T-cell (primary cell): ENCODE results near the gene STAT6. TPM values are rescaled to one million over a fixed set of nuclear protein-coding genes. Genes with fewer than 3 reads are reported as not detected.

Experiments
- ATAC-seq, 4 experiments: fragments of 200-7000 bp in 3 of 4; fragments of 150-1000 bp in 1 of 4; cut with Tn5 transposase; replicated peaks in 1 of 4; 1 replicate in 3 of 4; 2 replicates in 1 of 4; pipeline ENCODE4 v1.10.0; 2021; ENCODE audit warnings: moderate library complexity in 3 of 4, mild to moderate bottlenecking in 2 of 4, moderate number of reproducible peaks in 1 of 4
- CTCF ChIA-PET, 2 donors: fragments of 300-600 bp; sonication (Branson Sonifier 250); formaldehyde crosslinking; loops; one replicate each; lab custom pipeline; 2022; ENCODE audit warnings: antibody characterized with exemption in 2 of 2; lab: Charles Lee
- POLR2A ChIA-PET, 2 donors: fragments of 300-600 bp; sonication (Branson Sonifier 250); formaldehyde crosslinking; loops; one replicate each; lab custom pipeline; 2022; ENCODE audit warnings: antibody characterized with exemption in 2 of 2; lab: Charles Lee
- DNase-seq, 35 experiments: peaks; one replicate each; pipeline versions ENCODE4 v3.0.0 to v3.0.0-alpha.2; 2013 to 2023
- H3K27ac ChIP-seq: one replicate; pipeline ENCODE4 v1.5.1; 2013; ENCODE audit warnings: low read length
- H3K27me3 ChIP-seq, 2 experiments: replicated peaks in 1 of 2; 1 replicate in 1 of 2; 2 replicates in 1 of 2; pipeline versions ENCODE4 v1.6.1 to v1.7.0; 2013; ENCODE audit warnings: low read length in 1 of 2, mixed read lengths in 1 of 2; ENCODE audit not compliant: control insufficient read depth in 2 of 2, insufficient read depth in 2 of 2; ENCODE audit errors: extremely low read depth in 1 of 2
- H3K36me3 ChIP-seq, 2 donors: 1 replicate in 1 of 2; 2 replicates in 1 of 2; pipeline versions ENCODE4 v1.6.1 to v1.7.0; 2013; ENCODE audit warnings: low read length in 1 of 2; ENCODE audit not compliant: control insufficient read depth in 2 of 2, insufficient read depth in 1 of 2; ENCODE audit errors: extremely low read depth in 1 of 2
- H3K4me1 ChIP-seq, 2 experiments: 1 replicate in 1 of 2; 2 replicates in 1 of 2; pipeline versions ENCODE4 v1.6.1 to v1.7.0; 2013; ENCODE audit warnings: low read length in 2 of 2, mixed read lengths in 1 of 2; ENCODE audit not compliant: insufficient read depth in 2 of 2, control insufficient read depth in 1 of 2; ENCODE audit errors: extremely low read depth in 1 of 2
- H3K4me3 ChIP-seq, 2 donors: 1 replicate in 1 of 2; 2 replicates in 1 of 2; pipeline versions ENCODE4 v1.5.1 to v1.7.0; 2013; ENCODE audit warnings: mild to moderate bottlenecking in 2 of 2, low read length in 1 of 2, moderate library complexity in 1 of 2; ENCODE audit not compliant: control insufficient read depth in 1 of 2; ENCODE audit errors: extremely low read depth in 1 of 2
- H3K9me3 ChIP-seq: 2 replicates; pipeline ENCODE4 v1.7.0; 2013
- H3K27ac Mint-ChIP-seq, 2 donors: one replicate each; pipeline ENCODE4 v1.8.0; 2020 to 2021; ENCODE audit warnings: mild to moderate bottlenecking in 2 of 2, mixed read lengths in 2 of 2
- H3K27me3 Mint-ChIP-seq, 2 donors: one replicate each; pipeline ENCODE4 v1.8.0; 2021 to 2022; ENCODE audit warnings: mixed read lengths in 2 of 2
- H3K36me3 Mint-ChIP-seq: one replicate; pipeline ENCODE4 v1.8.0; 2021; ENCODE audit warnings: mixed read lengths
- H3K4me1 Mint-ChIP-seq, 3 donors: one replicate each; pipeline ENCODE4 v1.8.0; 2020 to 2022; ENCODE audit warnings: mixed read lengths in 3 of 3, mild to moderate bottlenecking in 1 of 3
- H3K4me3 Mint-ChIP-seq, 3 donors: one replicate each; pipeline ENCODE4 v1.8.0; 2020 to 2022; ENCODE audit warnings: mild to moderate bottlenecking in 3 of 3, mixed read lengths in 3 of 3, moderate library complexity in 3 of 3
- H3K9me3 Mint-ChIP-seq, 3 donors: one replicate each; pipeline ENCODE4 v1.8.0; 2020 to 2022; ENCODE audit warnings: mixed read lengths in 3 of 3
- WGBS: methylation state at CpG from one replicate; pipeline ENCODE4 v1.1.5; 2013; ENCODE audit warnings: missing lambda C conversion rate; ENCODE audit not compliant: insufficient coverage; 5-methylcytosine and 5-hydroxymethylcytosine counted together
- total RNA-seq, 35 experiments: library from RNA in 6 of 35; stranded (reverse) in 6 of 35; fragments of 120-200 nt in 1 of 35; gene quantifications; one replicate each; pipeline versions ENCODE4 v1.2.1 to v1.2.4 and lab custom pipeline; 2013 to 2026

The STAT6 gene
- total RNA-seq, 5 donors from 2014 or later (not counting 1 experiment from before 2014, with no cell fraction given), result 227 to 348 (median 341) TPM

DNA sequence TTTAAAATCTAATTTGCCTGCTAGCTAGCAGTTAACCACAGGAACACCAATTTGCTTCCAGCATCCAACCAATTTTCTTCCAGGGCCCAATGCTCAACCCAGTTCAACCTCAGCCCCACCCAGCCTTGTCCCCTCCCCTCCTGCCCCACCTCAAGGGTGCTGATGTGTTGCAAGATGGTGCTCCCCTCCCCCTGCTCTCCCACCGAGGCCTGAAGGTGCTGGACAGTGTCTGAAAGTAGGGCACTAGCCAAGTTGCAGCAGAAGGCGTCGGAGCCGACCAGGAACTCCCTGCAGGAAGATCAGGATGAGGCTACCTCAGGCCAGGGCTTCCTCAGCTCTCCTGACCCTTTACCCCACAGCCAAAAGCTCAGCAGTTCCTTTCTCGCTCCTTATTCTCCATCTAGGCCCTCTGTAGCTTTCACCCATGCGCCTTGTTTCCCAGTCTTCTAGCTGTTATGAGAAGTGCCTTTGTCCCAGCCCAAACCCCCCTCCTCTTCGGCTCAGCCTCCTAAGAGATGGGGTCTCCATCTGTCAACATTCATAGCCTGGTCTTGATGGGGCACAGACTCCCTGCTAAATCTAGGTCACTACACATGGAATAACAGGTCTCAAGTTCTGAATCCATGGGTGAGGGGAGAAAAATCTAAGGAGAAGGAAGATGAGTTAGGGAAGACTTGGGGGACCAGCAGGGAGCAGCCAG is 3.6 kb downstream of the STAT6 start:
- no peak overlapping the region for H3K27ac ChIP-seq
- POLR2A ChIA-PET, result no interaction called here
- CTCF ChIA-PET, result interaction anchor here (0.5 to 5.9 kb wide), 5 partner anchors 8 to 707 kb away, joined by 3 to 201 read pairs (median 5); no protein-coding TSS in a partner anchor
- peak overlapping the region in 1 of 2 donors; percentile 20 for H3K4me3 ChIP-seq
- Mint-ChIP-seq H3K4me3 (peak overlapping the region in 1 of 3 donors; percentile 92), H3K27ac (peak overlapping the region; percentile 69 to 80), H3K9me3 (no peaks in the 10 kb centered on the region), H3K27me3 (no peaks in the 10 kb centered on the region), H3K36me3 (peaks cover 35% of the 10 kb centered on the region), H3K4me1 (peaks cover 52 to 70% (median 60%) of the 10 kb centered on the region in 3 donors)
- no peak for DNase-seq
- peaks cover 18 to 56% of the 10 kb centered on the region in 2 experiments for H3K4me1 ChIP-seq
- no peak for ATAC-seq
- 91% methylated on average over 5 of the region's 7 CpGs for WGBS
- H3K9me3 ChIP-seq, result no peaks in the 10 kb centered on the region
- peaks cover 26 to 54% of the 10 kb centered on the region in 2 donors for H3K36me3 ChIP-seq
- no peaks in the 10 kb centered on the region for H3K27me3 ChIP-seq

DNA sequence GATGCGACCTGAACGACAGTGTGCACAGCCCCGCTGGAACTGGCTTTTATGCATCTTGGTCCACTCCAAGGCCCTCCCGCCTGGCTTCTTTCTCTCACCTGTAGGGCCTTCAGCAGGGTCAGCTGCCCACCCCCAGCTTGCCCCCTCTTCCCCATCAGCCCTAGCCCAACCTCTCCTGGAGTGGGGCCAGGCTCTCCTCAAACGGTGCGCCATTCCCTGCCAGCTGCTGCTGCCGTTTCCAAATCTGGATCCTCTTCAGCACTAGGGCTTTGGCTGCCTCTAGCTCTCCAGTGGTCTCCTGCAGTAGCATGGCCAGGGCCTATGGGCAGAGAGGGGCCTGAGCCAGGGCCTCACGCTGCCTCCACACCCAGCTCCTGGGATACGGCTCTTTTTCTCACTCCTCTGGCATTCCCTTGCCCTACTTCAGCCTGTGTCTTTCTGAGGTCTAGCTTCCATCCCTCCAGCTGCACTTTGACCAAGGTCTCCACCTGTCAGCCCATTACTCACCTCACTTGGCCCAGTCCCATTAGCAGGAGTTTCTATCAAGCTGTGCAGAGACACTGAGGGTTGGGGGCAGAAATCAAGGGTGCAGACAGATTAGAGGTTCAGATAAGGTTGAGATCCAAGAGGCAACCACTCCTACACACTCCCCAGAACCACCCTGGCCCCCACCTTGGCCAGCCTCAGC is 5.0 kb downstream of the STAT6 start:
- 94% methylated on average over 9 of the region's 9 CpGs for WGBS
- DNase-seq (no peak), ATAC-seq (no peak)
- H3K36me3 Mint-ChIP-seq, result peaks cover 38% of the 10 kb centered on the region
- Histone ChIP-seq H3K4me1 (peaks cover 19 to 51% of the 10 kb centered on the region in 2 experiments), H3K36me3 (peaks cover 26 to 65% of the 10 kb centered on the region in 2 donors), H3K27me3 (no peaks in the 10 kb centered on the region), H3K27ac (no peak overlapping the region), H3K9me3 (no peaks in the 10 kb centered on the region), H3K4me3 (no peak overlapping the region)
- no peaks in the 10 kb centered on the region for H3K9me3 Mint-ChIP-seq
- ChIA-PET POLR2A (no interaction called here), CTCF (no interaction called here)
- peaks cover 55 to 64% (median 57%) of the 10 kb centered on the region in 3 donors for H3K4me1 Mint-ChIP-seq
- no peak overlapping the region for H3K4me3 Mint-ChIP-seq
- H3K27me3 Mint-ChIP-seq, result no peaks in the 10 kb centered on the region
- peak overlapping the region; percentile 65 to 68 for H3K27ac Mint-ChIP-seq

DNA sequence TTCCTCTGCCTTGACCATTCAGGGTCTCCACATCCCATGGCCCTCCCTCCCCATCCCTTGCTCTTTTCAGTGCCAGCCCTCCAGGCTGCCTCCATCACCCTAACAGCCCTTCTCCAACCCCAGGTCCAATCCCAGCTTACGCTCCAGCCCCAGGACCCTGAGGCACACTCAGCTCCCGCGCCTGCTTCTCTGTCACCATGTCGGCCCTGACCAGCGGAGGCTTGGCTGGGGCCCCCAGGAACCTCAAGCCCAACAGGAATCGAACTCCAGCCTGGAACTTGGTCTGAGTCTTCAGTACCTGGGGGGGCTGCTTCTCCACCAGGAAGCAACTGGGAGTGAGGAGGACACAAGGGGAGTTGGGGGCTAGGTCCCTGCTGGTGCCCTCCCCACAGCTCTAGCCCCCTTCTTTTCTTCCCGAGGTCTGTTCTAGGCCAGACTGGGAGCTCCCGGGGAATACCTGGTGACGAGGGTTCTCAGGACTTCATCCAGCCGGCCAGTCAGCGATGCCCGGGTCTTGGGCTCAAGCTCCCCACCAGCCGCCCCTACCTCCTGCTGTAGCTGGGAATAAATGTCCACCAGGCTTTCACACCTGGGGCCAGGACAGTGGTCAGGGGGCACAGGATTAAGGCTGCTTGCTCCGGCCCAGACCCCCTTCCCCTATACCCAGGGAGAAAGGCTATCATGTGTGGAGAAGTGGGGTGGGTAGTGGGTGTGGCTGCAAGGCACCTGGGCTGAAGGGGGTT is 6.0 kb downstream of the STAT6 start:
- no peaks in the 10 kb centered on the region for H3K27me3 ChIP-seq
- DNase-seq (no peak), ATAC-seq (no peak)
- peaks cover 26 to 68% of the 10 kb centered on the region in 2 donors for H3K36me3 ChIP-seq
- H3K27ac ChIP-seq, result no peak overlapping the region
- peak overlapping the region in 1 of 2 donors; percentile 11 for H3K27ac Mint-ChIP-seq
- H3K4me1 ChIP-seq, result peaks cover 19 to 50% of the 10 kb centered on the region in 2 experiments
- H3K27me3 Mint-ChIP-seq, result no peaks in the 10 kb centered on the region
- no peaks in the 10 kb centered on the region for H3K9me3 ChIP-seq
- no peaks in the 10 kb centered on the region for H3K9me3 Mint-ChIP-seq
- no peak overlapping the region for H3K4me3 ChIP-seq
- no peak overlapping the region for H3K4me3 Mint-ChIP-seq
- 88% methylated on average over 3 of the region's 14 CpGs for WGBS
- ChIA-PET CTCF (interaction anchor here in 1 of 2 donors (1.0 kb wide), 1 partner anchor 11 kb away, joined by 3 read pairs; no protein-coding TSS in a partner anchor), POLR2A (no interaction called here)
- H3K4me1 Mint-ChIP-seq, result peaks cover 59 to 68% (median 62%) of the 10 kb centered on the region in 3 donors
- peaks cover 40% of the 10 kb centered on the region for H3K36me3 Mint-ChIP-seq

DNA sequence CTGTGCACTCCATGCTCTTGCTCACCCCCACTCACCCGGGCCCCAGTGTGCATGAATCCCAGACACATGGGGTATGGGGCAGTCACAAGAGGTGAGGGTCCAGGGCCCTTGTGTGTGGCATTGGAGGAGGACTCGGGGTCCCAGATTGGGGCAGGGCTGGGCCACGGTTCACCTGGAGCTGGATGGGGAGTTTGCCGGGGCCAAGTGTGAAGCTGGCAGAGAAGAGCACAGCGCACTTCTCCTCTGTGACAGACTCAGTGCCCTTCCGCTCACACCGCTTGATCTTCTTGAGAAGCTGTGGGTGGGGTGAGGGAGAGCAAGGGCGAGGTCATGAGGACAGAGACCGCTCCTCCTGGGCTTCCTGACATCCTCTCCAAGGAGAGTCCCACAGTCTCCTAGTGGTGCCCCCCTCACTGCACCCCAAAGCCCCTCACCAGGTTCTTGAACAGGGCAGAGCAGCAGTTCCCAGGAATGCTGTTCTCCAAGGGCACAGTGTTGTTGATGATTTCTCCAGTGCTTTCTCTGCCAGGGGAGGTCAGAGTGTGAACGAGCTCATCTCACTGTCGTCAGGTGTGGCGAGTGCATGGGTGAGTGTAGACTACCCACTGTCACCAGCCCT is 6.8 kb downstream of the STAT6 start:
- Mint-ChIP-seq H3K36me3 (peaks cover 48% of the 10 kb centered on the region), H3K27me3 (no peaks in the 10 kb centered on the region), H3K9me3 (no peaks in the 10 kb centered on the region), H3K4me1 (peaks cover 54 to 67% (median 62%) of the 10 kb centered on the region in 3 donors), H3K27ac (peak overlapping the region; percentile 11 to 65), H3K4me3 (no peak overlapping the region)
- ATAC-seq (no peak), DNase-seq (no peak)
- H3K27me3 ChIP-seq, result no peaks in the 10 kb centered on the region
- no peaks in the 10 kb centered on the region for H3K9me3 ChIP-seq
- no peak overlapping the region for H3K27ac ChIP-seq
- no peak overlapping the region for H3K4me3 ChIP-seq
- WGBS, result 100% methylated on average over 1 of the region's 12 CpGs
- ChIA-PET CTCF (interaction anchor here in 1 of 2 donors (0.6 to 1.0 kb wide), 2 partner anchors 10 to 821 kb away, joined by 3 read pairs; no protein-coding TSS in a partner anchor), POLR2A (no interaction called here)
- H3K4me1 ChIP-seq, result peaks cover 12 to 42% of the 10 kb centered on the region in 2 experiments
- peaks cover 26 to 75% of the 10 kb centered on the region in 2 donors for H3K36me3 ChIP-seq

DNA sequence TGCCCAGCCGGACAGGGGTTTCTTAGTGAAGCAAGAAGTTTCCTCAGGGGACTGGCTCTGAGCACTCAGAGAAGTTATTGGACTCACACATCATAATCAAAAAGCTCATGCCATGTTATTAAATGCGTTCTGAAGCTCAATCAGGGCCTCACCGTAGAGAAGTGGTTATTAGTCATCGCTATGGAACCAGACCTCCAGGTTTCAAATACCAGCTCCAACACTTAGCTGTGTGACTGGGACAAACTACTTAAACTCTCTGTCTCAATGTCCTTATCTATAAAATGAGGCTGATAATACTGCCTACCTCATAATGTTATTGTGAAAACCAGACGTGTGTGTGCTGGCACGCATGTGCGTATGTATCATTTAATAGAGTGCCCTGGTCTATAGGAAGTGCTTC is 7.3 kb downstream of the STAT6 start:
- Mint-ChIP-seq H3K36me3 (peaks cover 53% of the 10 kb centered on the region), H3K4me1 (peaks cover 52 to 68% (median 64%) of the 10 kb centered on the region in 3 donors)
- CTCF ChIA-PET, result interaction anchor here in 1 of 2 donors (0.6 kb wide), 1 partner anchor 820 kb away, joined by 3 read pairs; no protein-coding TSS in a partner anchor

More for the DNA sequence above, 7.3 kb downstream of the STAT6 start:
- H3K27me3 ChIP-seq, result no peaks in the 10 kb centered on the region
- H3K27me3 Mint-ChIP-seq, result no peaks in the 10 kb centered on the region
- H3K36me3 ChIP-seq, result peaks cover 29 to 81% of the 10 kb centered on the region in 2 donors
- peak overlapping the region in 1 of 2 donors; percentile 77 for H3K27ac Mint-ChIP-seq
- no peak overlapping the region for H3K4me3 Mint-ChIP-seq
- H3K27ac ChIP-seq, result no peak overlapping the region
- H3K9me3 Mint-ChIP-seq, result no peaks in the 10 kb centered on the region
- DNase-seq (no peak), ATAC-seq (no peak)
- no peaks in the 10 kb centered on the region for H3K9me3 ChIP-seq
- POLR2A ChIA-PET, result interaction anchor here in 1 of 2 donors (0.5 kb wide), 1 partner anchor 31 kb away, joined by 4 read pairs; no protein-coding TSS in a partner anchor
- no peak overlapping the region for H3K4me3 ChIP-seq
- WGBS, result no CpG with 5 or more reads among the region's 7 CpGs
- peaks cover 10 to 38% of the 10 kb centered on the region in 2 experiments for H3K4me1 ChIP-seq
